OCI-LY3 (cell line): ENCODE results near the gene NLRC5.

Experiments used
- EZH2phosphoT487 ChIP-seq: fragments of 200-600 bp; shearing (Covaris generic); IDR thresholded peaks from 2 replicates; pipeline ENCODE4 v1.6.1; 2018; ENCODE audit warnings: antibody characterized with exemption, mixed run types, low read depth
- TF ChIP-seq, protein P1 (sequence below): fragments of 200-600, 300-600 bp; sonication (generic); IDR thresholded peaks from 2 replicates; pipeline ENCODE4 v1.5.1; 2014; ENCODE audit warnings: antibody characterized with exemption, low read length, low read depth

- TF ChIP-seq, protein P1, sequence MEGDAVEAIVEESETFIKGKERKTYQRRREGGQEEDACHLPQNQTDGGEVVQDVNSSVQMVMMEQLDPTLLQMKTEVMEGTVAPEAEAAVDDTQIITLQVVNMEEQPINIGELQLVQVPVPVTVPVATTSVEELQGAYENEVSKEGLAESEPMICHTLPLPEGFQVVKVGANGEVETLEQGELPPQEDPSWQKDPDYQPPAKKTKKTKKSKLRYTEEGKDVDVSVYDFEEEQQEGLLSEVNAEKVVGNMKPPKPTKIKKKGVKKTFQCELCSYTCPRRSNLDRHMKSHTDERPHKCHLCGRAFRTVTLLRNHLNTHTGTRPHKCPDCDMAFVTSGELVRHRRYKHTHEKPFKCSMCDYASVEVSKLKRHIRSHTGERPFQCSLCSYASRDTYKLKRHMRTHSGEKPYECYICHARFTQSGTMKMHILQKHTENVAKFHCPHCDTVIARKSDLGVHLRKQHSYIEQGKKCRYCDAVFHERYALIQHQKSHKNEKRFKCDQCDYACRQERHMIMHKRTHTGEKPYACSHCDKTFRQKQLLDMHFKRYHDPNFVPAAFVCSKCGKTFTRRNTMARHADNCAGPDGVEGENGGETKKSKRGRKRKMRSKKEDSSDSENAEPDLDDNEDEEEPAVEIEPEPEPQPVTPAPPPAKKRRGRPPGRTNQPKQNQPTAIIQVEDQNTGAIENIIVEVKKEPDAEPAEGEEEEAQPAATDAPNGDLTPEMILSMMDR: no peak
- no peak for TF ChIP-seq EZH2phosphoT487
Observed at GRCh38 chr16:57067347-57067746, 78.0 kb downstream of the NLRC5 start.
